Activated naive CD8-positive, alpha-beta T cell treated with anti-CD3 and anti-CD28 coated beads for 36 hours (primary cell): ENCODE data around the gene TNPO1. TPM values are rescaled to one million over a fixed set of nuclear protein-coding genes. Genes with fewer than 3 reads are reported as not detected.

Experiments used
- DNase-seq: peaks from one replicate; pipeline ENCODE4 v3.0.0; 2021
- H3K27ac Mint-ChIP-seq: one replicate; pipeline ENCODE4 v1.8.0; 2022; ENCODE audit warnings: mild to moderate bottlenecking, moderate library complexity, mixed read lengths
- H3K27me3 Mint-ChIP-seq: one replicate; pipeline ENCODE4 v1.8.0; 2022; ENCODE audit warnings: mild to moderate bottlenecking, mixed read lengths
- H3K36me3 Mint-ChIP-seq: one replicate; pipeline ENCODE4 v1.8.0; 2021; ENCODE audit warnings: mild to moderate bottlenecking, mixed read lengths
- H3K4me1 Mint-ChIP-seq: one replicate; pipeline ENCODE4 v1.8.0; 2021; ENCODE audit warnings: mixed read lengths
- H3K4me3 Mint-ChIP-seq: one replicate; pipeline ENCODE4 v1.8.0; 2022; ENCODE audit warnings: mild to moderate bottlenecking, moderate library complexity, mixed read lengths
- H3K9me3 Mint-ChIP-seq: one replicate; pipeline ENCODE4 v1.8.0; 2022; ENCODE audit warnings: mixed read lengths
- total RNA-seq, 2 experiments: library from RNA; stranded (reverse); gene quantifications; one replicate each; pipeline ENCODE4 v1.2.3, GENCODE V29; 2021

Gene TNPO1
- total RNA-seq, 2 experiments from 2014 or later, result 120 to 131 TPM

GRCh38 chr5:72951671-72952468 is 135.4 kb downstream of the TNPO1 start:
- no peak for DNase-seq
- Mint-ChIP-seq H3K36me3 (no peaks in the 10 kb centered on the region), H3K4me3 (no peak overlapping the region), H3K27me3 (peaks cover 41% of the 10 kb centered on the region), H3K9me3 (no peaks in the 10 kb centered on the region), H3K27ac (no peak overlapping the region), H3K4me1 (peaks cover 13% of the 10 kb centered on the region)

- Mint-ChIP-seq H3K4me3 (no peak overlapping the region), H3K36me3 (no peaks in the 10 kb centered on the region), H3K9me3 (no peaks in the 10 kb centered on the region), H3K4me1 (peaks cover 13% of the 10 kb centered on the region), H3K27ac (no peak overlapping the region), H3K27me3 (peaks cover 60% of the 10 kb centered on the region)
- DNase-seq, result no peak
These were observed 137.9 kb downstream of the TNPO1 start for GRCh38 chr5:72954389-72954788.

- Mint-ChIP-seq H3K27me3 (peaks cover 65% of the 10 kb centered on the region), H3K27ac (peak overlapping the region; percentile 54), H3K4me3 (peak overlapping the region; percentile 86), H3K36me3 (no peaks in the 10 kb centered on the region), H3K9me3 (no peaks in the 10 kb centered on the region), H3K4me1 (peaks cover 13% of the 10 kb centered on the region)
- DNase-seq, result no peak
These were observed 138.8 kb downstream of the TNPO1 start for GRCh38 chr5:72955143-72955767.

DNA sequence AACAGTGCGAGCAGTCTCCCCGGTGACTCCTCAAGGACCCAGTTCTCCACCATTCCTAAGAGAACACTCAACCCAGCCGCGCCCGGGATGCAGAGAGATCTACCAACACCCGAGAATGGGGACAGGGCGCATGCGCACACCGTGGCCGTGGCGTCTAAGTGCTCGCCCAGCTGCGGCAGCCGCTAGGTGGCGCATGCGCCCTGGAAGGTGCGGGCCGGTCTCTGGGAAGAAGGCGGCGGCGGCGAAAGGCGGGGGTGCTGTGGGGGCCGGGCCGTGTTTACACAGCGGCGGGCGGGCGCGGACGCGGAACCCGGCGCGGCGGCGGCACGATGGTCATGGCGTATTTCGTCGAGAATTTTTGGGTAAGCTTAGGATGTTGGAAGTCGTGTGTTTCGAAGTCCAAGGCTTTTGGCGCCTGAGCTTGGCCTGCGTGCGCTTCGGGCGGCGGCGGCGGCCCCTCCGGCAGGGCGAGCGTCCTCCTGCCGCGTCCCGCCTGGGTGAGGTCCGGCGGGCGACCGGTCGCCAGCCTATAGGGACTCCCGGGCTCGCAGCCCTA is 139.4 kb downstream of the TNPO1 start, which contains the start of gene FCHO2:
TSS of gene FCHO2 (plus strand) at position 274 of the 556 bp plus-strand sequence. CDS start at position 330, 56 bp downstream.
- H3K4me1 Mint-ChIP-seq, result peaks cover 13% of the 10 kb centered on the region
- peak within 1 kb of the TSS; percentile 54 for H3K27ac Mint-ChIP-seq
- no peaks in the 10 kb centered on the region for H3K36me3 Mint-ChIP-seq
- peak; percentile 95 for DNase-seq
- H3K4me3 Mint-ChIP-seq, result peak within 1 kb of the TSS; percentile 86
- H3K27me3 Mint-ChIP-seq, result peaks cover 65% of the 10 kb centered on the region
- no peaks in the 10 kb centered on the region for H3K9me3 Mint-ChIP-seq

DNA sequence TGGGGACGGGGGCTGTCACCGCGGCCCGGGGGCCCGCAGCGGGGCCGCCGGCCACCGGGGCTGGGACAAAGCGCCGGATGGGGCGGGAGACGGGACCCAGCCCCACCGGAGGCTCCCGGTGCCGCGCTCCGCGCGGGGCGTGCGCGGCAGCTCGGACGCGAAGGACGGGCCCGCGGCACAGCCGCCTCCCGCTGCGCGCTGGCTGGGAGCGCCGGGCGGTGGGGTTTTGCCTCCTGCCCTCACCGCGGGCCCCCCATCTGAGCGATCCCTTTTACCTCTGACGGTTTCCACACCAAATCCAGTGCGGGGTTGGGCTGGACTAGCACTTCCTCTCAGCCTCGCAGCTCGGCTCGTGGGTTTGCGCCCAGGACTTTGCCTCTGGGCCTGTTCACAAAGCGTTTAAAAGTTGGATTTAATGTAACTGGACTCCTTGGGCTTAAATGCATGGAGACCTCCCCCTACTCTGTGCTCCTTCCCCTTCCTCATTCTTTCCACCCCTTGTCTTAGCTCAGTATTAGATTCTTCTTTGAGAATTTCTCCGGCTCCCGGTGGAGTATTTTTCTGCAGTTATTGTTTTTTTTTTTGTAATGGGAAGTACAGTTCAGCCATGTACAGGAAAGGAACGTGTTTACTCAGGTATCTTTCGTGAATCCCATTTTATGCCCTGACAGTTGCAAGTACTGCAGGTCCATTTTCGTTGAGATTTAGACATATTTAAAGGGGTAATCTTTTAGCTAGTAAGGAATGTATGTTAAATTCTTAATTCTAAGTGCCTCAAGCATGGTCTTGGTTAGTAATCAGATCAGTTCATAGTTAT is 140.1 kb downstream of the TNPO1 start:
- peak overlapping the region; percentile 86 for H3K4me3 Mint-ChIP-seq
- H3K27me3 Mint-ChIP-seq, result peaks cover 65% of the 10 kb centered on the region
- peak; percentile 32 for DNase-seq
- peaks cover 13% of the 10 kb centered on the region for H3K4me1 Mint-ChIP-seq
- no peak overlapping the region for H3K27ac Mint-ChIP-seq
- H3K9me3 Mint-ChIP-seq, result no peaks in the 10 kb centered on the region
- H3K36me3 Mint-ChIP-seq, result no peaks in the 10 kb centered on the region

- no peaks in the 10 kb centered on the region for H3K9me3 Mint-ChIP-seq
- no peak overlapping the region for H3K27ac Mint-ChIP-seq
- no peaks in the 10 kb centered on the region for H3K36me3 Mint-ChIP-seq
- H3K4me3 Mint-ChIP-seq, result no peak overlapping the region
- no peak for DNase-seq
- peaks cover 13% of the 10 kb centered on the region for H3K4me1 Mint-ChIP-seq
- H3K27me3 Mint-ChIP-seq, result peaks cover 65% of the 10 kb centered on the region
These were observed 140.9 kb downstream of the TNPO1 start for GRCh38 chr5:72957337-72957736.

DNA sequence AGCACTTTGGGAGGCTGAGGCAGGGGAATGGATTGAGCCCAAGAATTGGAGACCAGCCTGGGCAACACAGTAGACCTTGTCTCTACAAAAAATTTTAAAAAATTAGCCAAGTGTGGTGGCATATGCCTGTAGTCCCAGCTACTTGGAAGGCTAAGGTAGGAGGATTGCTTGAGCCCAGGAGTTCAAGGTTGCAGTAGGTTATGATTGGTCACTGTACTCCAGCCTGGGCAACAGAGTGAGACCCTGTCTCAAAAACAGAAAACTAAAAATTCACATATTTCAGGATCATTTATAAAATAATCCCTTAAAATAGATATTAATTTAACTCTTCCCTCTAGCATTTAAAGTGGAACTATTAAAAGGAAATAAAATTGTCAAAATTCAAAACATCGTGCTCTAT is 142.8 kb downstream of the TNPO1 start:
- Mint-ChIP-seq H3K4me1 (peaks cover 13% of the 10 kb centered on the region), H3K27me3 (peaks cover 52% of the 10 kb centered on the region), H3K36me3 (no peaks in the 10 kb centered on the region), H3K4me3 (no peak overlapping the region), H3K9me3 (no peaks in the 10 kb centered on the region), H3K27ac (no peak overlapping the region)
- DNase-seq, result no peak

Other genes starting within 250 kb of the TNPO1 start
- gene FCHO2, start 139.4 kb downstream of the TNPO1 start, total RNA-seq, result under 1 TPM; 0.16 to 0.52 TPM